ENCODE results near the gene SRI.

GRCh38 chr7:88176190-88176589 is 43.6 kb downstream of the SRI start:
- TF ChIP-seq CTCF (IDR thresholded peaks at IDR 0.05 in 4 of 5, conservative IDR thresholded peaks at IDR 0.05 in 1 of 5), result no peak
- TF ChIP-seq POLR2A (IDR thresholded peaks at IDR 0.05), result no peak

All from gastrocnemius medialis (tissue), 4 donors.